GM12878 (cell line): Measurements from ENCODE around the gene NAP1L4. TPM values are rescaled to one million over a fixed set of nuclear protein-coding genes. Genes with fewer than 3 reads are reported as not detected.

Experiments used
- ATAC-seq: fragments of 200-7000 bp; cut with Tn5 transposase; 3 replicates; pipeline ENCODE4 v1.9.1; 2020; ENCODE audit warnings: mild to moderate bottlenecking, moderate library complexity
- BruUV-seq: library from RNA; stranded (reverse); fragments of 400-500 nt; replicated peaks from 2 replicates; lab custom pipeline; 2021; lab: Mats Ljungman, UMichigan
- CTCF ChIA-PET: fragments of 300-600 bp; sonication (Branson Sonifier 250); formaldehyde crosslinking; extraction: SDS; loops from one replicate; lab custom pipeline; 2021; ENCODE audit warnings: inconsistent platforms; lab: Yijun Ruan, JAX
- POLR2A ChIA-PET: fragments of 350-600 bp; formaldehyde crosslinking; extraction: SDS; loops from one replicate; lab custom pipeline; 2021; ENCODE audit warnings: inconsistent platforms; lab: Charles Lee
- RAD21 ChIA-PET: fragments of 300-600 bp; sonication (Branson Sonifier 250); formaldehyde crosslinking; loops from one replicate; lab custom pipeline; 2023; ENCODE audit warnings: antibody characterized with exemption; ENCODE audit not compliant: unreplicated experiment; lab: Charles Lee
- SMC1A ChIA-PET: fragments of 300-600 bp; sonication (Branson Sonifier 250); formaldehyde crosslinking; loops from one replicate; lab custom pipeline; 2023; ENCODE audit not compliant: unreplicated experiment, uncharacterized antibody; lab: Charles Lee
- DNase-seq: peaks from one replicate; pipeline ENCODE4 v3.0.0-alpha.2; 2011; ENCODE audit warnings: low read depth, low spot score
- FAIRE-seq: peaks from 3 replicates; lab custom pipeline; 2011; peaks lifted over from hg19 to GRCh38; lab: Jason Lieb, UNC
- H2AFZ ChIP-seq: 2 replicates; pipeline ENCODE4 v1.6.0; 2011; ENCODE audit warnings: low read depth, low read length, control low read depth; ENCODE audit not compliant: control insufficient read depth
- H3K27ac ChIP-seq: 2 replicates; pipeline ENCODE4 v1.5.1; 2011; ENCODE audit warnings: control low read depth; ENCODE audit not compliant: control insufficient read depth, insufficient read depth
- H3K27me3 ChIP-seq, 2 experiments: replicated peaks in 1 of 2; 2 replicates each; pipeline versions ENCODE4 v1.6.0 to v1.6.1; 2011; ENCODE audit warnings: low read length in 1 of 2; ENCODE audit not compliant: control insufficient read depth in 2 of 2, insufficient read depth in 2 of 2
- H3K36me3 ChIP-seq, 2 experiments: 2 replicates each; pipeline ENCODE4 v1.5.1; 2011; ENCODE audit warnings: low read length in 1 of 2; ENCODE audit not compliant: control insufficient read depth in 2 of 2, insufficient read depth in 2 of 2
- H3K4me1 ChIP-seq: 2 replicates; pipeline ENCODE4 v1.6.1; 2011; ENCODE audit warnings: mild to moderate bottlenecking, low read length, moderate library complexity, mixed read lengths; ENCODE audit not compliant: control insufficient read depth, insufficient read depth
- H3K4me2 ChIP-seq: 2 replicates; pipeline ENCODE4 v1.6.0; 2011; ENCODE audit warnings: control low read depth; ENCODE audit not compliant: control insufficient read depth, insufficient read depth
- H3K4me3 ChIP-seq: fragments of 200-600 bp; sonication (generic); 2 replicates; pipeline ENCODE4 v1.5.1; 2016
- H3K79me2 ChIP-seq: 2 replicates; pipeline ENCODE4 v1.6.0; 2011; ENCODE audit warnings: low read length; ENCODE audit not compliant: control insufficient read depth, insufficient read depth
- H3K9ac ChIP-seq: 2 replicates; pipeline ENCODE4 v1.8.0; 2011; ENCODE audit warnings: low read length, control low read depth, mixed read lengths; ENCODE audit not compliant: control insufficient read depth, insufficient read depth
- H3K9me3 ChIP-seq: replicated peaks from 3 replicates; pipeline ENCODE4 v1.5.1; 2011; ENCODE audit warnings: mild to moderate bottlenecking, low read length; ENCODE audit not compliant: control insufficient read depth, insufficient read depth
- H4K20me1 ChIP-seq: 2 replicates; pipeline ENCODE4 v1.6.0; 2011; ENCODE audit not compliant: control insufficient read depth, insufficient read depth
- CHD1 ChIP-seq: IDR thresholded peaks from 2 replicates; pipeline ENCODE4 v1.6.1; 2012; ENCODE audit warnings: low read depth, low read length, improper control_type of control experiment
- CHD4 ChIP-seq: fragments of 200-600 bp; sonication (generic); IDR thresholded peaks from 2 replicates; pipeline ENCODE4 v1.6.1; 2016; ENCODE audit warnings: mild to moderate bottlenecking
- EP300 ChIP-seq, 2 experiments: fragments of 150-350 bp in 1 of 2; IDR thresholded peaks; 2 replicates each; pipeline ENCODE4 v1.6.1; 2011 to 2012; ENCODE audit warnings: low read depth in 2 of 2, low read length in 2 of 2, borderline replicate concordance in 1 of 2, improper control_type of control experiment in 1 of 2, inconsistent platforms in 1 of 2; ENCODE audit not compliant: control insufficient read depth in 1 of 2
- HDAC6 ChIP-seq: fragments of 200-600 bp; sonication (generic); IDR thresholded peaks from one replicate; pipeline ENCODE4 v1.8.0; 2017; ENCODE audit warnings: antibody characterized with exemption; ENCODE audit not compliant: unreplicated experiment
- HDGF ChIP-seq: fragments of 450-650 bp; IDR thresholded peaks from 2 replicates; pipeline ENCODE4 v1.6.1; 2016; ENCODE audit warnings: antibody characterized with exemption
- NBN ChIP-seq: fragments of 450-650 bp; IDR thresholded peaks from 2 replicates; pipeline ENCODE4 v1.6.1; 2016
- NR2C1 ChIP-seq: fragments of 450-650 bp; IDR thresholded peaks from 2 replicates; pipeline ENCODE4 v1.6.1; 2017; ENCODE audit warnings: antibody characterized with exemption, mild to moderate bottlenecking, moderate library complexity
- POLR2A ChIP-seq: IDR thresholded peaks from 2 replicates; pipeline ENCODE4 v1.6.1; 2011; ENCODE audit warnings: low read depth, mild to moderate bottlenecking, low read length
- POLR2AphosphoS5 ChIP-seq: IDR thresholded peaks from 2 replicates; pipeline ENCODE4 v1.6.1; 2011; ENCODE audit warnings: mild to moderate bottlenecking, low read length, inconsistent platforms
- SIX5 ChIP-seq: IDR thresholded peaks from 2 replicates; pipeline ENCODE4 v1.6.1; 2011; ENCODE audit warnings: mild to moderate bottlenecking, low read depth, low read length, moderate library complexity; ENCODE audit not compliant: severe bottlenecking
- SMARCA5 ChIP-seq: fragments of 450-650 bp; IDR thresholded peaks from 2 replicates; pipeline ENCODE4 v1.6.1; 2017; ENCODE audit warnings: mild to moderate bottlenecking
- SUPT20H ChIP-seq: IDR thresholded peaks from 2 replicates; pipeline ENCODE4 v1.6.1; 2011; ENCODE audit warnings: low read depth, mild to moderate bottlenecking, low read length, moderate library complexity, borderline replicate concordance; ENCODE audit not compliant: control insufficient read depth
- TAF1 ChIP-seq: IDR thresholded peaks from 2 replicates; pipeline ENCODE4 v1.6.1; 2011; ENCODE audit warnings: mild to moderate bottlenecking, low read depth, low read length, borderline replicate concordance
- TCF3 ChIP-seq: IDR thresholded peaks from 2 replicates; pipeline ENCODE4 v1.6.1; 2012; ENCODE audit warnings: low read depth, mild to moderate bottlenecking, low read length, borderline replicate concordance; ENCODE audit not compliant: insufficient read depth
- WGBS: methylation state at CpG from one replicate; pipeline ENCODE4 v1.1.6; 2016; ENCODE audit warnings: low lambda C conversion rate; ENCODE audit not compliant: insufficient replicate concordance, insufficient coverage; ENCODE audit errors: missing lambda C conversion rate; 5-methylcytosine and 5-hydroxymethylcytosine counted together
- in situ Hi-C: fragments of 300-500 bp; cut with MboI; formaldehyde crosslinking; loops from 9 replicates; pipeline ENCODE4 v1.14.3; 2018; ENCODE audit warnings: mixed read lengths
- intact Hi-C: fragments of 100-400 bp; cut with micrococcal nuclease; formaldehyde crosslinking; loops from one replicate; pipeline ENCODE4 v1.14.2; 2022; ENCODE audit not compliant: unreplicated experiment
- polyA plus RNA-seq, 11 experiments: library from polyadenylated mRNA; depleted of rRNA in 4 of 11; unstranded in 6 of 11; stranded (reverse) in 5 of 11; fragments of >200 nt; fragmentation: Nextera tagmentation in 4 of 11; fragmentation: Illumina TruSeq in 1 of 11; extraction: Ambion mirVana in 4 of 11; extraction: Trizol in 1 of 11; gene quantifications; 1 replicate in 1 of 11; 2 replicates in 10 of 11; pipeline versions ENCODE4 v1.2.1 to v1.2.3, GENCODE V29; 2011 to 2016; ENCODE audit warnings: inconsistent platforms in 2 of 11, missing spikeins in 2 of 11, low read depth in 1 of 11
- total RNA-seq, 4 experiments: library from RNA; depleted of rRNA in 3 of 4; stranded (reverse); fragments of >200 nt in 3 of 4; fragmentation: Illumina TruSeq in 1 of 4; extraction: Trizol in 1 of 4; gene quantifications; 2 replicates each; pipeline versions ENCODE4 v1.2.1 to v1.2.3, GENCODE V29; 2013 to 2021
- TF ChIP-seq, protein P1 (sequence below): fragments of 450-650 bp; IDR thresholded peaks from 2 replicates; pipeline ENCODE4 v1.6.1; 2016; ENCODE audit warnings: mild to moderate bottlenecking
- TF ChIP-seq, protein P2 (sequence below): fragments of 450-650 bp; IDR thresholded peaks from 2 replicates; pipeline ENCODE4 v1.6.1; 2016; ENCODE audit warnings: mild to moderate bottlenecking
- TF ChIP-seq, protein P3 (sequence below): IDR thresholded peaks from 2 replicates; pipeline ENCODE4 v1.6.1; 2012; ENCODE audit warnings: low read depth, low read length, improper control_type of control experiment
- TF ChIP-seq, protein P4 (sequence below): IDR thresholded peaks from 2 replicates; pipeline ENCODE4 v1.6.1; 2011; ENCODE audit warnings: borderline replicate concordance, low read depth, mild to moderate bottlenecking, moderate library complexity, mixed read lengths, low read length; ENCODE audit not compliant: insufficient read depth; ENCODE audit errors: extremely low read length

NAP1L4 gene
- total and polyA plus RNA-seq, 10 of the 15 experiments (the other 5 are each of a cell fraction or from before 2014, with no cell fraction given), result 24.8 to 198 (median 114) TPM

DNA sequence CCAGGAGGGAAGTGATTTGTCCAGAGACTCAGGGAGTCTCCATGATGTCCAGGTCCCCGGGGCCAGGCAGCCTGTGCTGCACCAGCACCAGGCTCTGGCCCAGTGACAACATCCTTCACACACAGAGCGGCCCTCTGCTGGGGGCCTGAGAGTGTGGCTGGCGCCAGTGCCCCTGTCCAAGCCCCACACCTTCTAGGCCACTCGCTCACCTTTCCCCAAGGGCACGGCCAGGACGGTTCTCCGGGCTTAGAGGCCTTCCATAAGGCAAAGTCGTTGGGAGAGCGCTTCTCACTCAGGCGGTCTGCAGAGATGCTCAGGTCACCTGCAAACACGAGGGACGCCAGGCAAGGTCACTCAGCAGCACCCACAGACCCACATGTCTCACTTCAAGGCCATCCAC, 27.9 kb upstream of the NAP1L4 start:
- H4K20me1 ChIP-seq, result no peaks in the 10 kb centered on the region
- H3K27me3 ChIP-seq, result no peaks in the 10 kb centered on the region
- DNase-seq (no peak), ATAC-seq (no peak), FAIRE-seq (no peak)
- in situ Hi-C loops (no loop called here), intact Hi-C loops (no loop called here)
- peaks cover 17 to 30% of the 10 kb centered on the region in 2 experiments for H3K36me3 ChIP-seq
- H3K79me2 ChIP-seq, result no peaks in the 10 kb centered on the region
- peaks cover 17% of the 10 kb centered on the region for H3K4me1 ChIP-seq
- 97% methylated on average over 12 of the region's 12 CpGs for WGBS
- no peak overlapping the region for H3K4me2 ChIP-seq
- TF ChIP-seq TCF3 (no peak), EP300 (IDR thresholded peaks at IDR 0.05; ENCODE audit: borderline replicate concordance in 1 of 2, control insufficient read depth in 1 of 2, low read depth in 2 of 2, low read length in 2 of 2) (no peak), CHD4 (no peak), SMARCA5 (no peak), NR2C1 (no peak), SIX5 (no peak), NBN (no peak), POLR2AphosphoS5 (no peak), POLR2A (no peak), SUPT20H (no peak), HDGF (no peak), CHD1 (no peak), HDAC6 (no peak), TAF1 (no peak)
- TF ChIP-seq, protein P1, sequence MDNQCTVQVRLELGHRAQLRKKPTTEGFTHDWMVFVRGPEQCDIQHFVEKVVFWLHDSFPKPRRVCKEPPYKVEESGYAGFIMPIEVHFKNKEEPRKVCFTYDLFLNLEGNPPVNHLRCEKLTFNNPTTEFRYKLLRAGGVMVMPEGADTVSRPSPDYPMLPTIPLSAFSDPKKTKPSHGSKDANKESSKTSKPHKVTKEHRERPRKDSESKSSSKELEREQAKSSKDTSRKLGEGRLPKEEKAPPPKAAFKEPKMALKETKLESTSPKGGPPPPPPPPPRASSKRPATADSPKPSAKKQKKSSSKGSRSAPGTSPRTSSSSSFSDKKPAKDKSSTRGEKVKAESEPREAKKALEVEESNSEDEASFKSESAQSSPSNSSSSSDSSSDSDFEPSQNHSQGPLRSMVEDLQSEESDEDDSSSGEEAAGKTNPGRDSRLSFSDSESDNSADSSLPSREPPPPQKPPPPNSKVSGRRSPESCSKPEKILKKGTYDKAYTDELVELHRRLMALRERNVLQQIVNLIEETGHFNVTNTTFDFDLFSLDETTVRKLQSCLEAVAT, result no peak
- TF ChIP-seq, protein P2, sequence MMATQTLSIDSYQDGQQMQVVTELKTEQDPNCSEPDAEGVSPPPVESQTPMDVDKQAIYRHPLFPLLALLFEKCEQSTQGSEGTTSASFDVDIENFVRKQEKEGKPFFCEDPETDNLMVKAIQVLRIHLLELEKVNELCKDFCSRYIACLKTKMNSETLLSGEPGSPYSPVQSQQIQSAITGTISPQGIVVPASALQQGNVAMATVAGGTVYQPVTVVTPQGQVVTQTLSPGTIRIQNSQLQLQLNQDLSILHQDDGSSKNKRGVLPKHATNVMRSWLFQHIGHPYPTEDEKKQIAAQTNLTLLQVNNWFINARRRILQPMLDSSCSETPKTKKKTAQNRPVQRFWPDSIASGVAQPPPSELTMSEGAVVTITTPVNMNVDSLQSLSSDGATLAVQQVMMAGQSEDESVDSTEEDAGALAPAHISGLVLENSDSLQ, result no peak
- TF ChIP-seq, protein P3, sequence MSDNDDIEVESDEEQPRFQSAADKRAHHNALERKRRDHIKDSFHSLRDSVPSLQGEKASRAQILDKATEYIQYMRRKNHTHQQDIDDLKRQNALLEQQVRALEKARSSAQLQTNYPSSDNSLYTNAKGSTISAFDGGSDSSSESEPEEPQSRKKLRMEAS, result no peak
- TF ChIP-seq, protein P4, sequence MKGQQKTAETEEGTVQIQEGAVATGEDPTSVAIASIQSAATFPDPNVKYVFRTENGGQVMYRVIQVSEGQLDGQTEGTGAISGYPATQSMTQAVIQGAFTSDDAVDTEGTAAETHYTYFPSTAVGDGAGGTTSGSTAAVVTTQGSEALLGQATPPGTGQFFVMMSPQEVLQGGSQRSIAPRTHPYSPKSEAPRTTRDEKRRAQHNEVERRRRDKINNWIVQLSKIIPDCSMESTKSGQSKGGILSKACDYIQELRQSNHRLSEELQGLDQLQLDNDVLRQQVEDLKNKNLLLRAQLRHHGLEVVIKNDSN, result no peak
- ChIA-PET SMC1A (interaction anchor here (1.6 to 4.8 kb wide), 2 partner anchors 30 to 44 kb away, joined by 10 to 26 read pairs; no protein-coding TSS in a partner anchor), RAD21 (no interaction called here), CTCF (interaction anchor here (1.8 to 4.3 kb wide), 3 partner anchors 31 to 127 kb away, joined by 6 to 43 read pairs (median 10); no protein-coding TSS in a partner anchor), POLR2A (no interaction called here)
- no TSS peak for BruUV-seq
- no peak overlapping the region for H3K27ac ChIP-seq
- no peak overlapping the region for H3K9ac ChIP-seq
- no peak overlapping the region for H2AFZ ChIP-seq
- H3K4me3 ChIP-seq, result no peak overlapping the region
- no peaks in the 10 kb centered on the region for H3K9me3 ChIP-seq
